Panc1 (cell line): ENCODE data around the gene FOXB2.

Experiments used
- CTCF ChIP-seq: fragments of 450-650 bp; IDR thresholded peaks from 2 replicates; pipeline ENCODE4 v1.5.1; 2017; ENCODE audit warnings: mild to moderate bottlenecking
- POLR2AphosphoS5 ChIP-seq: IDR thresholded peaks from 2 replicates; pipeline ENCODE4 v1.6.1; 2012; ENCODE audit warnings: mild to moderate bottlenecking, low read depth, low read length, moderate library complexity

GRCh38 chr9:77010527-77010926, 8.9 kb upstream of the FOXB2 start:
- TF ChIP-seq POLR2AphosphoS5 = no peak
- no peak for TF ChIP-seq CTCF
